Umbilical cord (tissue), 2 donors: ENCODE data around the gene HSD3B7. TPM values are rescaled to one million over a fixed set of nuclear protein-coding genes. Genes with fewer than 3 reads are reported as not detected.

Source experiments
- DNase-seq: peaks from one replicate; pipeline ENCODE4 v3.0.0-alpha.2; 2015; ENCODE audit warnings: low spot score
- total RNA-seq: library from RNA; depleted of rRNA; stranded (reverse); fragments of >200 nt; gene quantifications from one replicate; pipeline ENCODE4 v1.2.3, GENCODE V29; 2014; ENCODE audit warnings: low replicate concordance; ENCODE audit not compliant: insufficient read depth

The HSD3B7 gene
- total RNA-seq, 1 donor from 2014 or later, result 26.0 TPM

GRCh38 chr16:30982548-30983288, 2.3 kb upstream of the HSD3B7 start:
- DNase-seq, result no peak

GRCh38 chr16:30983289-30983889, 1.6 kb upstream of the HSD3B7 start:
- DNase-seq, result no peak

GRCh38 chr16:30983898-30984610, 953 bp upstream of the HSD3B7 start:
- DNase-seq, result no peak

DNA sequence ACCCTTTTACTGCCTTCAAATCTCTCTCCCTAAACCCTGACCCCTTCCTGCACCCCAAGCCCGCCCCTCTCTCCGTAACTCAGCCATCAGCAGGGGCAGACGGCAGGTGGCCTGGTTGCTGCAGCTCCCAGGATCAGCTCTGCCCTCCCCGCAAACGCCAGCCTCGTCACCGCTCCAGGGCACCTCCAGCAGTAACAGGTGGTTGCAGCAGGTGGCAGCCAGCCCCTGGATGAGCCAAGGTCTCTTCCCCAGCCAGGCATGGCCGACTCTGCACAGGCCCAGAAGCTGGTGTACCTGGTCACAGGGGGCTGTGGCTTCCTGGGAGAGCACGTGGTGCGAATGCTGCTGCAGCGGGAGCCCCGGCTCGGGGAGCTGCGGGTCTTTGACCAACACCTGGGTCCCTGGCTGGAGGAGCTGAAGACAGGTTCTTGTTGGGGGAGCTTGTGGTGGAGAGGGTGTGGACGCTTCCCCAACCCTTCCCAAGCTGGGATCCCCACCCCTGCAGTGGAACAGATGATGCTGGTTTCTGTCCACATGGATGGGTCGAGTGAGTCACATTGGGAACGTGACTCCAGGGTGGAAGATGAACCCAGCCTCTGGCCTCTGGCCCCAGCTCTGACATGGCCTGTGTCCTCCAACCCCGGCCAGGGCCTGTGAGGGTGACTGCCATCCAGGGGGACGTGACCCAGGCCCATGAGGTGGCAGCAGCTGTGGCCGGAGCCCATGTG, 558 bp downstream of the HSD3B7 start:
- DNase-seq, result peak; percentile 38

- no peak for DNase-seq
These were observed 1.4 kb downstream of the HSD3B7 start for GRCh38 chr16:30986129-30986991.

DNA sequence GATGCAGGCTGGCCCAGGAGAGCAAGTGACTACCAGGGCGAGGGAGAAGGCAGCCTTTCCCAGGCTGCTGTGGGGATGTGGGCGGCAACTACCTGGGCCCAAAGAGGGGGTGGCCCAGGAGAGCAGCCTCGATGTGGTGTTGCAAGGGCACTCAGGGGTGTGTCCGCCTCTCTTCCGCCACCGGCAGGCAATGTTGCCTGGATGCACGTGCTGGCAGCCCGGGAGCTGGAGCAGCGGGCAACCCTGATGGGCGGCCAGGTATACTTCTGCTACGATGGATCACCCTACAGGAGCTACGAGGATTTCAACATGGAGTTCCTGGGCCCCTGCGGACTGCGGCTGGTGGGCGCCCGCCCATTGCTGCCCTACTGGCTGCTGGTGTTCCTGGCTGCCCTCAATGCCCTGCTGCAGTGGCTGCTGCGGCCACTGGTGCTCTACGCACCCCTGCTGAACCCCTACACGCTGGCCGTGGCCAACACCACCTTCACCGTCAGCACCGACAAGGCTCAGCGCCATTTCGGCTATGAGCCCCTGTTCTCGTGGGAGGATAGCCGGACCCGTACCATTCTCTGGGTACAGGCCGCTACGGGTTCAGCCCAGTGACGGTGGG, 2.7 kb downstream of the HSD3B7 start:
- DNase-seq, result no peak

DNA sequence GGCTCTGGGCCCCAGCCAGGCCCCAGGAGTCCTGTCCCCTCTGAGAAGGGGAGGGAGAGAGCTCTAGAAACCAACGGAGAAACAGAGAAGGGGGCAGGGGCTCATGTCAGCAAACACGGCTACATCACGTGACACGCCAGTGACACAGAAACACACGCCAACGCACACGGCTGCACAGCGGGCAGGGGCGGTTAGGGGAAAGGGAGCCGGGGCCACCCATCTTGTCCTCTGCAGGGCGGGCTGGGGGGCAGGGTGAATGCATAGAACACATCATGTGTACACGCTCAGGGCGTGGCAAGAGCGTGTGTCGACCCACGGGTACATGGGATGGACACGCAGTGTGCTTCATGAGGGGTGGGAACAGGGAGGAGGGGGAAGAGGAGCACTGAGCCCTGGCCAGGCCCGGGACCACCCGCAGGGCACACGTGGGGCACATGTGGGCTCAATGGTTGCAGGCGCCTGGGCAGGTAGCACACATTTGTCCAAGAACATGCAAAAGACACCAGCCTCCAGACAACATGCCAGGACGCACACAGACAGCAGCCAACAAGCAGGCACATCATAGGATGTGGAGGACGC, 4.6 kb downstream of the HSD3B7 start:
- no peak for DNase-seq

GRCh38 chr16:30990105-30990504, 5.1 kb downstream of the HSD3B7 start:
- DNase-seq, result no peak

DNA sequence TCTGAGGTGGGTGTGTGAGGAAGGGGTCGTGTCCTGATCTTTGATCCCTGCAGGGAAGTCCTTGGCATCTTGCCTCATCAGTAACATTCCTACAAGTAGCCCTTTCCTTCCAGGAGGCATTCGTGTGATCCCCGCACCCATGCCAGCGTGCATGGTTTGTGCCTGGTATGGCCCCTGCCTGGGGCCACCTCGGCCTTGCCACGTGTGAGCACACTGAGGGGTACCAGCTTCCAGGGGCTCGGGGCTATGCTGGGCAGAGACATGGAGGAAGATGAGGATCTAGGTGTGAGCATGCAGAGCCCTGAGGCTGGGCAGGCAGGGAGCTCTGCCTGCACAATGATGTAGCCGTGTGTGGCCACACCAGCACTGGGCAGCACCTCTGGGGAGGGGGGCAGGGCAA, 6.0 kb downstream of the HSD3B7 start:
- no peak for DNase-seq

- no peak for DNase-seq
These were observed 7.3 kb downstream of the HSD3B7 start for GRCh38 chr16:30992276-30992780.

- DNase-seq, result no peak
These were observed 8.2 kb downstream of the HSD3B7 start for GRCh38 chr16:30992931-30993816.

DNA sequence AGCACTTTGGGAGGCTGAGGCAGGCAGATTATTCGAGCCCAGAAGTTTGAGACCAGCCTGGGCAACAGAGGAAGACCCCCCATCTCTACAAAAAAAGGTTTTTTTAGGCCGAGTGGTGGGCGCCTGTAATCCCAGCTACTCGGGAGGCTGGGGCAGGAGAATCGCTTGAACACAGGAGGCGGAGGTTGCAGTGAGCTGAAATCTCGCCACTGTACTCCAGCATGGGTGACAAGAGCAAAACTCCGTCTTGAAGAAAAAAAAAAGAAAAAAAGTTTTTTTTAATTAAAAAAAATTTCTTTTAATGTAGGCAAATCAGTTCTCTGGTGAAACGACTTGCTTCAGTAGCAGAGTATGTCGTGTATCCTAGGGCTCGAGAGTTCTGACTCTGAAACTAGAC, 10.9 kb downstream of the HSD3B7 start:
- DNase-seq, result no peak

- no peak for DNase-seq
These were observed 11.4 kb downstream of the HSD3B7 start for GRCh38 chr16:30996324-30996984.

DNA sequence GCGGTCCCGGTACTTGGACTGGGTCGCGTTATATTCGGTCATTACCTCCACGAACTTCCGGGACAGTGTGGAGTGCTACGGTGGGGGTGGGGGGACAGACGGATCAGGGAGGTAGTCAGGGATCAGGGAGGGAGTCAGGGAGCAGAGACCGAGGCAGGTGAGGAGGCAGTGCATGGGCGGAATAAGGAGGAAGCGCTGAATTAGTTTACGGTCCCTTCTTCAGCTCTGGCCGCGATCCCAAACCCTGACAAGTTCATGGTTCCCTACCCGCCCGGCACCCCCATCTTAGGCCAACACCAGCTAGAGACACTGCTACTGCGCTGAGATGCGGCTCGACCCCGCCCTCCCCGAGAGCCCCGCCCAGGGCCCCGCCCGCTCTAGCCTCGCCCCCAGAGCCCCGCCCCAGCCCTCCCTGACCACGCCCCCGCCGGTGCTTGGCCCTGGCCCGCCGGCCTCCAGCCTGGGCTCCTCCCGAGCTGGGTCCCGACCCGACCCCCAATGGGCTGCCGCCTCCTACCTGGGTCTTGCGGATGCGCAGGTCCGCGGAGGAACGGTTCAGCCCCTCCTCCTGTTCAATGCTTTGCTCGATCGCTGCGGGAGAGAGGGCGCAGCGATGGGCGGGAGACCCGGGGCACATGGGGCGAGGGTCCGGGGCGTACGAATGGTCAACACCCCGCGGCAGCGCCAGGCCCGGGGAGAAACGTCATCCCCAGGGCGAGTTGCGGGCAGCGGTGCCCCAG, 12.1 kb downstream of the HSD3B7 start:
- peak; percentile 71 for DNase-seq

- peak; percentile 69 for DNase-seq
These were observed 13.0 kb downstream of the HSD3B7 start for GRCh38 chr16:30997725-30998711.
